Measurements from ENCODE around the gene ADAMTS15. TPM values are rescaled to one million over a fixed set of nuclear protein-coding genes. Genes with fewer than 3 reads are reported as not detected.

Gene ADAMTS15
- total and polyA plus RNA-seq, 10 of the 15 experiments (the other 5 are each of a cell fraction or from before 2014, with no cell fraction given) = not detected

GRCh38 chr11:130525307-130525706 lies 76.9 kb downstream of the ADAMTS15 start:
- Histone ChIP-seq H3K9ac (ENCODE audit: control insufficient read depth, insufficient read depth, low read length) (no peak overlapping the region), H3K4me3 (no peak overlapping the region), H4K20me1 (ENCODE audit: control insufficient read depth, insufficient read depth) (no peaks in the 10 kb centered on the region), H3K27ac (ENCODE audit: control insufficient read depth, insufficient read depth) (no peak overlapping the region), H3K4me1 (ENCODE audit: control insufficient read depth, insufficient read depth, low read length) (no peaks in the 10 kb centered on the region), H3K27me3 (replicated peaks in 1 of 2; ENCODE audit: control insufficient read depth in 2 of 2, insufficient read depth in 2 of 2, low read length in 1 of 2) (peaks cover 2 to 10% of the 10 kb centered on the region in 2 experiments), H3K9me3 (replicated peaks; ENCODE audit: control insufficient read depth, insufficient read depth, low read length) (no peaks in the 10 kb centered on the region), H3K79me2 (ENCODE audit: control insufficient read depth, insufficient read depth, low read length) (no peaks in the 10 kb centered on the region), H3K4me2 (ENCODE audit: control insufficient read depth, insufficient read depth) (no peak overlapping the region), H3K36me3 (ENCODE audit: control insufficient read depth in 2 of 2, insufficient read depth in 2 of 2, low read length in 1 of 2) (no peaks in the 10 kb centered on the region), H2AFZ (ENCODE audit: control insufficient read depth, low read depth, low read length) (no peak overlapping the region)
- DNase-seq (ENCODE audit: low read depth, low spot score) (no peak), ATAC-seq (no peak), FAIRE-seq (no peak)
- ChIA-PET RAD21 (ENCODE audit: unreplicated experiment) (no interaction called here), CTCF (no interaction called here), POLR2A (no interaction called here), SMC1A (ENCODE audit: uncharacterized antibody, unreplicated experiment) (no interaction called here)
- 23% methylated on average over 6 of the region's 6 CpGs for WGBS (ENCODE audit: insufficient coverage, insufficient replicate concordance, low lambda C conversion rate, missing lambda C conversion rate)
- intact Hi-C loops (cut with micrococcal nuclease; ENCODE audit: unreplicated experiment) (no loop called here), in situ Hi-C loops (cut with MboI) (no loop called here)
- TF ChIP-seq NR2F1 (conservative IDR thresholded peaks at IDR 0.05) = no peak
- TF ChIP-seq YBX1 (IDR thresholded peaks at IDR 0.05) = no peak
- no peak for TF ChIP-seq POLR2AphosphoS2 (IDR thresholded peaks at IDR 0.05; ENCODE audit: low read depth, low read length)
- no peak for TF ChIP-seq HDAC2 (IDR thresholded peaks at IDR 0.05)
- TF ChIP-seq RBBP5 (conservative IDR thresholded peaks at IDR 0.05) = no peak
- no peak for TF ChIP-seq IRF3 (IDR thresholded peaks at IDR 0.05)
- no peak for TF ChIP-seq PML (IDR thresholded peaks at IDR 0.05; ENCODE audit: low read length)
- TF ChIP-seq CREM (IDR thresholded peaks at IDR 0.05; ENCODE audit: low read depth) = no peak
- TF ChIP-seq STAT1 (conservative IDR thresholded peaks at IDR 0.05) = no peak
- TF ChIP-seq KDM1A (IDR thresholded peaks at IDR 0.05; ENCODE audit: borderline replicate concordance) = no peak
- TF ChIP-seq ETV6 (conservative IDR thresholded peaks at IDR 0.05 in 1 of 2, IDR thresholded peaks at IDR 0.05 in 1 of 2; ENCODE audit: borderline replicate concordance in 1 of 2, low read depth in 1 of 2) = no peak
- no peak for TF ChIP-seq MEF2B (IDR thresholded peaks at IDR 0.05; ENCODE audit: partially characterized antibody, poor library complexity, severe bottlenecking)
- TF ChIP-seq ATF3 (IDR thresholded peaks at IDR 0.05; ENCODE audit: borderline replicate concordance, extremely low read depth, low read depth, low read length) = no peak
- no TSS peak for BruUV-seq (replicated peaks)

Other genes with a start within 250 kb of the ADAMTS15 start
- gene ZBTB44, start 133.7 kb upstream of the ADAMTS15 start, total RNA-seq (2014; rRNA removed) = 15.1 and 17.9 TPM in 2 replicates
- gene ZBTB44, start 133.7 kb upstream of the ADAMTS15 start, total RNA-seq (2014; rRNA removed; fragmentation: Illumina TruSeq; extraction: Trizol) = 18.2 and 18.9 TPM in 2 replicates
- gene ZBTB44, start 133.7 kb upstream of the ADAMTS15 start, total RNA-seq (2021) = 18.5 and 20.4 TPM in 2 replicates
- 38.2 and 46.2 TPM in 2 replicates for gene ZBTB44, start 133.7 kb upstream of the ADAMTS15 start, polyA plus RNA-seq (2011; rRNA removed)
- 12.9 and 18.6 TPM in 2 replicates for gene ZBTB44, start 133.7 kb upstream of the ADAMTS15 start, polyA plus RNA-seq (2014; fragmentation: Illumina TruSeq; extraction: Trizol)
- 1 to 10 TPM; 3.4 to 5.9 TPM for gene ZBTB44, start 133.7 kb upstream of the ADAMTS15 start, polyA plus RNA-seq (2014; fragmentation: Nextera tagmentation; extraction: Ambion mirVana)
- 9.9 and 11.5 TPM in 2 replicates for gene ZBTB44, start 133.7 kb upstream of the ADAMTS15 start, polyA plus RNA-seq (2014; rRNA removed)
- gene ZBTB44, start 133.7 kb upstream of the ADAMTS15 start, polyA plus RNA-seq (2016; fragmentation: Nextera tagmentation; extraction: Ambion mirVana) = 1 to 10 TPM; 2.8 to 3.0 TPM
- not detected in 2 replicates for gene ADAMTS8, start 20.0 kb upstream of the ADAMTS15 start, total RNA-seq (2014; rRNA removed)
- gene ADAMTS8, start 20.0 kb upstream of the ADAMTS15 start, total RNA-seq (2014; rRNA removed; fragmentation: Illumina TruSeq; extraction: Trizol) = not detected in 2 replicates
- gene ADAMTS8, start 20.0 kb upstream of the ADAMTS15 start, total RNA-seq (2021) = not detected in 2 replicates
- not detected in 2 replicates for gene ADAMTS8, start 20.0 kb upstream of the ADAMTS15 start, polyA plus RNA-seq (2011; rRNA removed)
- gene ADAMTS8, start 20.0 kb upstream of the ADAMTS15 start, polyA plus RNA-seq (2014; fragmentation: Illumina TruSeq; extraction: Trizol) = not detected in 2 replicates
- not detected for gene ADAMTS8, start 20.0 kb upstream of the ADAMTS15 start, polyA plus RNA-seq (2014; fragmentation: Nextera tagmentation; extraction: Ambion mirVana)
- not detected in 2 replicates for gene ADAMTS8, start 20.0 kb upstream of the ADAMTS15 start, polyA plus RNA-seq (2014; rRNA removed)
- gene ADAMTS8, start 20.0 kb upstream of the ADAMTS15 start, polyA plus RNA-seq (2016; fragmentation: Nextera tagmentation; extraction: Ambion mirVana) = not detected